ENCODE data around the gene AAMDC.
A peak's percentile ranks its signal among the peaks of the same experiment; 100 is the strongest.
"Not testable (repeated sequence)": the region's sequence is repeated elsewhere in the genome, so short reads cannot be mapped to it uniquely, and the experiment has no call there.

AAMDC gene

DNA sequence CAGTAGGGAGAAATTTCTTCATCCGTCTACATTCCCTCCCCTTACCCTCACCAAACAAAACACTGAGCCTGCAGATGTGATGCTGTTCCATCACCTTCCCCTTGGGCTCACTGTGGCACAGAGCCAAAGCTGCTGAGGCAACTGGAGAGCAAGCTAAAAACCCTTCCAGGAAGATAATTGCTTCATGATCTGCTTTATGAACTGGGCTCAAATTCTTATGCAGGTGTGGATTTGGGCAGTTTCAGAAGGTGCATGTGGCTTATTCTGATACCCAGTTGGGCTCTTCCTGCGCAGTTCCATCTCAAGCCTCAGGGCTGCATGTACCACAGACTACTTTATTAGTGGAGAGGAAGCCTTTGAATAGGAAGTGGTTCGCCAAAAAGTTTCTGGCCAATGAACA, 58.3 kb downstream of the AAMDC start:
- TF ChIP-seq, protein P1, sequence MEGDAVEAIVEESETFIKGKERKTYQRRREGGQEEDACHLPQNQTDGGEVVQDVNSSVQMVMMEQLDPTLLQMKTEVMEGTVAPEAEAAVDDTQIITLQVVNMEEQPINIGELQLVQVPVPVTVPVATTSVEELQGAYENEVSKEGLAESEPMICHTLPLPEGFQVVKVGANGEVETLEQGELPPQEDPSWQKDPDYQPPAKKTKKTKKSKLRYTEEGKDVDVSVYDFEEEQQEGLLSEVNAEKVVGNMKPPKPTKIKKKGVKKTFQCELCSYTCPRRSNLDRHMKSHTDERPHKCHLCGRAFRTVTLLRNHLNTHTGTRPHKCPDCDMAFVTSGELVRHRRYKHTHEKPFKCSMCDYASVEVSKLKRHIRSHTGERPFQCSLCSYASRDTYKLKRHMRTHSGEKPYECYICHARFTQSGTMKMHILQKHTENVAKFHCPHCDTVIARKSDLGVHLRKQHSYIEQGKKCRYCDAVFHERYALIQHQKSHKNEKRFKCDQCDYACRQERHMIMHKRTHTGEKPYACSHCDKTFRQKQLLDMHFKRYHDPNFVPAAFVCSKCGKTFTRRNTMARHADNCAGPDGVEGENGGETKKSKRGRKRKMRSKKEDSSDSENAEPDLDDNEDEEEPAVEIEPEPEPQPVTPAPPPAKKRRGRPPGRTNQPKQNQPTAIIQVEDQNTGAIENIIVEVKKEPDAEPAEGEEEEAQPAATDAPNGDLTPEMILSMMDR (IDR thresholded peaks at IDR 0.05; ENCODE audit: control insufficient read depth, insufficient read depth, low read depth, low read length, missing control alignments): peak; percentile 7
- DNase-seq (ENCODE audit: low read depth): no peak
- H3K4me3 ChIP-seq (ENCODE audit: control insufficient read depth, low read depth, low read length): no peak overlapping the region

DNA sequence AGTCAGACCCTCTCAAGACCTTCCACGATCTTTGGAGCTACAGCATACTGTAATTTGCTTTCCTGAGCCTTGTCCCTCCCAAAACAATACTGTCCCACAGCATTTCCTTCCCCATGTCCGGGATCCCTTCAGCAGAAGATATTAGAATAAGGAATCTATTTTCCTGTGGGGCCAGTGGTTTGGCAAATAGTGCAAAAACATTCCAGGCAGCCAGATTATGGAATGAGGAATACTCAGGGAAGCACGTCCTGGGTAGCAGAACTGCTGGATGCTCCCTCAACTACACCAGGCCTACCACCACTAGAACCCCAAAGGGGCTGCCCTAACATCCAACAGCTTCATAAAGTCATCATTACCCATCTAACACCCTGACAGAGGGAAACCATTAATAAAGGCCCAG, 61.5 kb downstream of the AAMDC start:
- no peak overlapping the region for H3K4me3 ChIP-seq (ENCODE audit: control insufficient read depth, low read depth, low read length)
- TF ChIP-seq, protein P1 (IDR thresholded peaks at IDR 0.05; ENCODE audit: control insufficient read depth, insufficient read depth, low read depth, low read length, missing control alignments): no peak
- DNase-seq (ENCODE audit: low read depth): no peak

DNA sequence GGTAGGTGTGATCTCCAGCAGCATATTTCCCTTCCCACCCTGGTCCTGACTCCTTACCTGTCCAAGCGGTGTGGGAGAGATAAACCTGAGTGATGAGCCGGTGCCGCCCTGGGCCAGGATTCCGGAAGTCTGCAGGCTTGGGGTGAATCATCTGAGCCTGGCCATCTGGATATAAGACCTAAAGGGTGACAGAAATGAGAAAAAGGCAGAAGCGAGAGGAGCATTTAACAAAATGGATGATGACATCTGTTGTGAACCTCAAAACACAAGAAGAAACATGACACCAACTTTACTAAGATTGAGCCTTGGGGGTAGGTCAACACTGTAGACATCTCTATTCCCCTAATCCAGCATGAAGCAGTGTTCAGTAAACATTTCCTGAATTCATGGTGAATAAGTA, 62.8 kb downstream of the AAMDC start:
- no peak for DNase-seq (ENCODE audit: low read depth)
- TF ChIP-seq, protein P1 (IDR thresholded peaks at IDR 0.05; ENCODE audit: control insufficient read depth, insufficient read depth, low read depth, low read length, missing control alignments): no peak
- H3K4me3 ChIP-seq (ENCODE audit: control insufficient read depth, low read depth, low read length): no peak overlapping the region

DNA sequence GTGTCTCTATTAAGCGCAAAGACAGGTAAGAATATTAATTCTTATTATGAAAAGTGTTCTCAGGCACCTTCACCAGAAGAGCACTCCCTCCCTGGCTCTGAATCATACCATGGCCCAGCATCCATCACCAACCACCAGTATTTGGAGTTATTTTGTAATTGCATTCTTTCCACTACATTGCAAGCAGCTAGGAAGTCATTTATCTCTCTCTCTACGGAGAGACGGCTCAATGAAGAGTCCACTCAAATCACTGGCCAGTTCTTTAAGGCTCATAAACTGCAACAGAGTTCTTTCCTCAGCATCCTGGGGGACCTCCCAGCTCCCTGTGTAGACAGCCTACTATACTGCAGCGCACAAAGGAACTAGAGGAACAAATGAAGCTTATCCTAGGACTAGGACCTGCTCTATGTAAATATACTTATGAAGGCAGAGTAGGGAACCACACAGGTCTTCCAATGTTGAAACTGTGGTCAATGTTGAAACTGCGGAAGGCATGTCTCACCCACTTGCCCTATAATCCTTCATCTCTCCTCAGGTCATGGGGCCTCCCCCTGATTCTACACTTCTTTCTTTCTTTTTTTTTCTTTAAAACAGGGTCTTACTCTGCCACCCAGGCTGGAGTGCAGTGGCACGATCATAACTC, 63.4 kb downstream of the AAMDC start:
- H3K4me3 ChIP-seq (ENCODE audit: control insufficient read depth, low read depth, low read length): no peak overlapping the region
- TF ChIP-seq, protein P1 (IDR thresholded peaks at IDR 0.05; ENCODE audit: control insufficient read depth, insufficient read depth, low read depth, low read length, missing control alignments): no peak
- DNase-seq (ENCODE audit: low read depth): peak; percentile 63

DNA sequence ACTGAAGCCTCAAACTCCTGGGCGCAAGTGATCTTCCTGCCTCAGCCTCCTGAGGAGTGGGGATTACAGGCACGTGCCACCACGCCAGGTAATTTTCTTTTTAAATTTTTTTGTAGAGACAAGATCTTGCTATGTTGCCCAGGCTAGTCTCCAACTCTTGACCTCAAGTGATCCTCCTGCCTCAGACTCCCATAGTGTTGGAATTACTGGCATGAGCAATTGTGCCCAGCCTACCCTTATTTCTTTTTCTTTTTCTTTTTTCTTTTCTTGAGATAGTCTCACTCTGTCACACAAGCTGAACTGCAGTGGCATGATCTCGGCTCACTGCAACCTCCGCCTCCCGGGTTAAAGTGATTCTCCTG, 63.9 kb downstream of the AAMDC start:
- H3K4me3 ChIP-seq (ENCODE audit: control insufficient read depth, low read depth, low read length): no peak overlapping the region
- TF ChIP-seq, protein P1 (IDR thresholded peaks at IDR 0.05; ENCODE audit: control insufficient read depth, insufficient read depth, low read depth, low read length, missing control alignments): no peak
- DNase-seq (ENCODE audit: low read depth): no peak

DNA sequence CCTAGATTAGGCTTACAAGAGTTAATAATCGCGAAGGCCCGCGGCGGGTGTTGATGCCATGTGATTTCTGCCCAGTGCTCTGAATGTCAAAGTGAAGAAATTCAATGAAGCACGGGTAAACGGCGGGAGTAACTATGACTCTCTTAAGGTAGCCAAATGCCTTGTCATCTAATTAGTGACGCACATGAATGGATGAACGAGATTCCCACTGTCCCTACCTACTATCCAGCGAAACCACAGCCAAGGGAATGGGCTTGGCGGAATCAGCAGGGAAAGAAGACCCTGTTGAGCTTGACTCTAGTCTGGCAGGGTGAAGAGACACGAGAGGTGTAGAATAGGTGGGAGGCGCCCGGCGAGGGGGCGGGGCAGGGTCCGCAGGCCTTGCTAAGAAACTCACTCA, 65.5 kb downstream of the AAMDC start:
- TF ChIP-seq, protein P1 (IDR thresholded peaks at IDR 0.05; ENCODE audit: control insufficient read depth, insufficient read depth, low read depth, low read length, missing control alignments): no peak
- H3K4me3 ChIP-seq (ENCODE audit: control insufficient read depth, low read depth, low read length): no peak overlapping the region
- no peak for DNase-seq (ENCODE audit: low read depth)

DNA sequence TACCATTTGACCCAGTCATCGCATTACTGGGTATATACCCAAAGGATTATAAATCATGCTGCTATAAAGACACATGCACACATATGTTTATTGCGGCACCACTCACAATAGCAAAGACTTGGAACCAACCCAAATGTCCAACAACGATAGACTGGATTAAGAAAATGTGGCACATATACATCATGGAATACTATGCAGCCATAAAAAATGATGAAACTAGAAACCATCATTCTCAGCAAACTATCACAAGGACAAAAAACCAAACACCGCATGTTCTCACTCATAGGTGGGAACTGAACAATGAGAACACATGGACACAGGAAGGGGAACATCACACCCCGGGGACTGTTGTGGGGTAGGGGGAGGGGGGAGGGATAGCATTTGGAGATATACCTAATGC, 68.1 kb downstream of the AAMDC start:
- H3K4me3 ChIP-seq (ENCODE audit: control insufficient read depth, low read depth, low read length); DNase-seq (ENCODE audit: low read depth): not testable (repeated sequence)

DNA sequence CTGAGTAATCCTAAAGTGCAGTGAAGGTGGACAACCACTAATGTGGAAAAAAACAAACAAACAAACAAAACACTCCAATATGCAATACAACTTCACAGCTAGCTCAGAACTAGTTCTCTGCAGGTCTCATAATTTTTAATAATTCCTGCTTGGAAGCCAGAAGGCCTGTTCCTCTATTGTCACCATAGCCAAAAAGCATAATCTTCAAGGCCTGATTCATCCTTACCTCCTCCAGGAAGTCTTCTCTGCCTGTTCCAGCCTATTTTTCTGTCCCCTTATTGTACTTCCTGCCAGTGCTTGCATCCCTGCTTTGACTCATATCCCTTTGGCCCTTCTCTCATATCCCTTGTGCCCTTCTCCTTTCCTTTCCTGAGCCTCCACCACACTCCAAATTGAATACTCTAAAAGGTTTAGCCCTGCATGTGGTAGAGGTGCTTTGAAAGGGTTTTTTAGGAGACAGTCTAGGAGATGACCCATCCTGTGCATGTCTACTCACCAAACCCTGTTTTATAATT, 69.2 kb downstream of the AAMDC start:
- not testable (repeated sequence) for H3K4me3 ChIP-seq (ENCODE audit: control insufficient read depth, low read depth, low read length); DNase-seq (ENCODE audit: low read depth)

DNA sequence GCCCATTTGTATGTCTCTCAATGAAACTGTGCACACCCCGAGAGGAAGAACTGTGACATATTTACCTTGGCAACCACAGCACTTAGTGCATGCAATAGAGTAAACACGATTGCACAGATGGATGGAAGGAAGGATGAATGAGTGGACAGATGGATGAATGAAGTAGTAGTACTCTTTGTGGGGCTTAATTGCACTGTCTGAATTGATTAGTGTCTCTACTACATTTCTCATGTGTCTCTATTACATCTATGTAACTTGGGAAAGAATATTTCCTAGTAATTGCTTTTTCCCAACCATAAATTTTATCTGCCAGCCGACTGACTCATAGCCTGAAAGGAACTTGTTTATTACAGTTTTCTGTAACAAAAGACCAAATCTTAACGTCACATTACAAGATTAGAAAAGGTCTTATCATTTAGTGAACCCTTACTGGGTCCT, 69.7 kb downstream of the AAMDC start:
- DNase-seq (ENCODE audit: low read depth); H3K4me3 ChIP-seq (ENCODE audit: control insufficient read depth, low read depth, low read length): not testable (repeated sequence)

DNA sequence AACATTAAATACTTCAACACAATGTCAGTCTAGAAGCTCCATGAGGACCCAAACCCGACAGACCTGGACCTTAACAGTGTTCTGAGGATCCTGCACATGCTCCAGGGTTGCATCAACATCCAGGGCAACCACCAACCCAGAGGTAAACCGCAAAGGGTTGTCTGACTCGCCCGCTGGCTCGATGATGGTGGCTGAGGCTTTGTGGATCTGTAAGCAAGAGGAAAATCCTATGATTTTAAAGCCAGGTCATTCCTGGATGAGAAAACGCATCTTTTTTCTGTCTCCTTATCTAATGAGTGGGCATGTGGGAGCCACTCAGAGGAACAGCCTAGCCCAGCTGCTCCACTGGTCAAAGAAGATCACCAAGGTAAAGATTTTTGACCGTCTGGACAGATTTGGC, 70.3 kb downstream of the AAMDC start:
- H3K4me3 ChIP-seq (ENCODE audit: control insufficient read depth, low read depth, low read length): not testable (repeated sequence)

DNA sequence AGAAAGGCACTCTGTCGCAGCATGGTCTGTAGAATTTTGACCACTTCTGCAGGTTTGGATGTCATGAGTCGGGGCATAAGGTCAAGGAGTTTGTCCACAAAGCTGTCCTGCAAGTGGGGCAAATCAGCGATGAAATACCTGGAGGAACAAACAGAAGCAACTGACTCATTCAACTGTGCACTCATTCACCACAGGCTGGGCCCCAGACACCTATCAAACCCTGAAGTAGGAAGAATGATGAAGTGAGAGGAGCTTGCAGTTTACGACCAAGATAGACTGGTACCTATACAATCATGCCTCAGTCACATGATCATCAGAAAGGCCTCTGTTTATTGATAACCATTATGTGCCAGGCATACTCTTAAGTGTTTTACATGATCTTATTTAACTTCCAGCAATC, 70.8 kb downstream of the AAMDC start:
- DNase-seq (ENCODE audit: low read depth); H3K4me3 ChIP-seq (ENCODE audit: control insufficient read depth, low read depth, low read length): not testable (repeated sequence)

More for the DNA sequence above, 70.3 kb downstream of the AAMDC start:
- DNase-seq (ENCODE audit: low read depth): not testable (repeated sequence)

All from AG09309 (cell line).